GM18870 (cell line): Measurements from ENCODE around the gene ZFPM1.

Source experiments
- ATAC-seq: cut with Tn5 transposase; IDR thresholded peaks from one replicate; pipeline ENCODE4 v1.9.1; 2021; ENCODE audit warnings: moderate library complexity; ENCODE audit not compliant: unreplicated experiment

The ZFPM1 gene

DNA sequence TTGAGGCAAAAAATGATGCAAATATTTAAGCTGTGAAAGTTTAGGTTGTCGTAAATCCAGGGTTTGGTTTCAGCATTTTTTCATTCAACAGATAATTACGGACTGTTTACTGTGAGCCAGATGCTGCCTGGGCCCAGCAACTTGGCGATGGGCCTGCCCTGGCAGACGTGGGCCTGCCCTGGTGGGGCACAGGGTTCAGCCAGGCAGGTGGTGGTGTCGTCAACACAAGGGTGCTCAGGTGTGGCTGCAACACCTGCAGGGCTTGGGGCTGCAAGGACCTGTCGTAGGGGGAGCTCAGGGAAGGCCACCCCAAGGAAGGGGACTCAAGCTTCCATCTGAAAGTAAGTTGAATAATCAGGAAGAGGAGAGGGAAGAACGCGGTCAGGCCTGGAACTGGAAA, 132.2 kb downstream of the ZFPM1 start:
- no peak for ATAC-seq

DNA sequence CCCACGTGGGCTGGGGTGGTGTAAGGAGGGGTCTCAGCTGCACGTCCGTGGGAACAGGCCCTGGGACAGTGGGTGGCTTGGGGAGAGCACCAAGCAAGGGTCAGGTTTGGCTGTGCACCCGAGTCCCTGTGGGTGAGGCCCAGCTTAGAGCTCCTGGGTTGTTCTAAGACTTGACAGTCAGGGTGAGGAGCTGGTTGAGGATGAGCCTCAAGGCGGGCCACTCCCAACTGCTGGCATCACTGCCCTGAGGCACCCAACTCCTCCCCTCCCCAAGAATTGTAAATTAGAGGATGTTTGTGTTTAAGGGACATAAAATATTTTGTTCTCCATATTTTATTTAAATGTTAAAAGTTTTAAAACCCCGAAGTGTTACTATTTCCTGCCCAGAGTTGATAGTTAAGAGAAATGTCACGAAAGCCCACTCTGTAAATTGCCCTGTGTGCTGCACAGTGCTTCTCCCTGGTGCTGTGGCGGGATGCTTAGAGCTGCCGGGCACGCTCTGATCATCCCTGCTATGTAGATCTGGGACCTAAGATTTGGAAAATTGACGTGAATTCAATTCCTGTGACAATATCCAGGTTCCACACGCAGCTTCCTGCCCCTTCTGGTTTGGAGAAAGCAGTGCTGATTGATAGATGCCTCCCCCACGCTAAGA, 133.0 kb downstream of the ZFPM1 start:
- ATAC-seq = no peak
